ENCODE data around the gene BTBD9.

- TF ChIP-seq CTCF (IDR thresholded peaks at IDR 0.05; ENCODE audit: insufficient read depth, low read depth, low read length) (no peak), EZH2 (IDR thresholded peaks at IDR 0.05; ENCODE audit: insufficient read depth, low read length) (no peak)
Measured at GRCh38 chr6:38215225-38215624, 424.5 kb downstream of the BTBD9 start.
